ENCODE results near the gene PLXNA3.

The PLXNA3 gene

GRCh38 chrX:154458954-154459778 is 1.1 kb downstream of the PLXNA3 start:
- no peak for DNase-seq (ENCODE audit: low read depth)

- no peak for DNase-seq (ENCODE audit: low read depth)
These were observed 1.8 kb downstream of the PLXNA3 start for GRCh38 chrX:154459832-154460231.

GRCh38 chrX:154460326-154460725 is 2.2 kb downstream of the PLXNA3 start:
- DNase-seq (ENCODE audit: low read depth), result no peak

GRCh38 chrX:154462396-154462795 is 4.3 kb downstream of the PLXNA3 start:
- DNase-seq (ENCODE audit: low read depth), result no peak

GRCh38 chrX:154463611-154464220 is 5.6 kb downstream of the PLXNA3 start:
- DNase-seq (ENCODE audit: low read depth), result no peak

GRCh38 chrX:154464806-154465365 is 6.8 kb downstream of the PLXNA3 start:
- DNase-seq (ENCODE audit: low read depth), result no peak

- DNase-seq (ENCODE audit: low read depth), result no peak
These were observed 7.5 kb downstream of the PLXNA3 start for GRCh38 chrX:154465601-154466000.

- no peak for DNase-seq (ENCODE audit: low read depth)
These were observed 8.0 kb downstream of the PLXNA3 start for GRCh38 chrX:154466036-154466435.

- DNase-seq (ENCODE audit: low read depth), result no peak
These were observed 8.8 kb downstream of the PLXNA3 start for GRCh38 chrX:154466907-154467306.

- no peak for DNase-seq (ENCODE audit: low read depth)
These were observed 9.5 kb downstream of the PLXNA3 start for GRCh38 chrX:154467556-154467955.

- no peak for DNase-seq (ENCODE audit: low read depth)
These were observed 10.1 kb downstream of the PLXNA3 start for GRCh38 chrX:154468217-154468616.

- no peak for DNase-seq (ENCODE audit: low read depth)
These were observed 11.0 kb downstream of the PLXNA3 start for GRCh38 chrX:154469114-154469513.

GRCh38 chrX:154469880-154470279 is 11.8 kb downstream of the PLXNA3 start:
- DNase-seq (ENCODE audit: low read depth), result no peak

- DNase-seq (ENCODE audit: low read depth), result no peak
These were observed 12.4 kb downstream of the PLXNA3 start for GRCh38 chrX:154470434-154470833.

- no peak for DNase-seq (ENCODE audit: low read depth)
These were observed 13.0 kb downstream of the PLXNA3 start for GRCh38 chrX:154470914-154471568.

GRCh38 chrX:154471839-154472684 is 14.0 kb downstream of the PLXNA3 start:
- DNase-seq (ENCODE audit: low read depth), result no peak

GRCh38 chrX:154472685-154473632 is 14.9 kb downstream of the PLXNA3 start:
- DNase-seq (ENCODE audit: low read depth), result no peak

- DNase-seq (ENCODE audit: low read depth), result no peak
These were observed 15.6 kb downstream of the PLXNA3 start for GRCh38 chrX:154473683-154474082.

- DNase-seq (ENCODE audit: low read depth), result no peak
These were observed 18.7 kb downstream of the PLXNA3 start for GRCh38 chrX:154476821-154477220.

- no peak for DNase-seq (ENCODE audit: low read depth)
These were observed 19.9 kb downstream of the PLXNA3 start for GRCh38 chrX:154477891-154478477.

Data from HS-5 (cell line).